Skeletal muscle satellite cell (primary cell): ENCODE measurements around the gene MAPK11.

ENCODE experiments used
- H3K27me3 ChIP-seq: 2 replicates; pipeline ENCODE4 v1.7.0; 2013; ENCODE audit warnings: low read length; ENCODE audit not compliant: control insufficient read depth, insufficient read depth
- H3K36me3 ChIP-seq: 2 replicates; pipeline ENCODE4 v1.7.0; 2013; ENCODE audit warnings: mild to moderate bottlenecking, control low read depth, low read length; ENCODE audit not compliant: insufficient read depth
- H3K4me1 ChIP-seq: 2 replicates; pipeline ENCODE4 v1.7.0; 2013; ENCODE audit warnings: low read length; ENCODE audit not compliant: control insufficient read depth, insufficient read depth
- H3K4me2 ChIP-seq: 2 replicates; pipeline ENCODE4 v1.7.0; 2013; ENCODE audit warnings: mild to moderate bottlenecking, low read length
- H3K4me3 ChIP-seq: 2 replicates; pipeline ENCODE4 v1.7.0; 2013; ENCODE audit warnings: low read length
- H3K9ac ChIP-seq: 2 replicates; pipeline ENCODE4 v1.7.0; 2013; ENCODE audit warnings: mild to moderate bottlenecking, low read depth, low read length, moderate library complexity
- H3K9me3 ChIP-seq: replicated peaks from 2 replicates; pipeline ENCODE4 v1.7.0; 2013; ENCODE audit warnings: mild to moderate bottlenecking, control low read depth, low read length

MAPK11 gene

GRCh38 chr22:50232481-50233151 is 37.6 kb downstream of the MAPK11 start:
- no peaks in the 10 kb centered on the region for H3K9me3 ChIP-seq
- no peak overlapping the region for H3K4me3 ChIP-seq
- H3K4me2 ChIP-seq, result no peak overlapping the region
- H3K4me1 ChIP-seq, result no peaks in the 10 kb centered on the region
- H3K9ac ChIP-seq, result no peak overlapping the region
- no peaks in the 10 kb centered on the region for H3K27me3 ChIP-seq
- H3K36me3 ChIP-seq, result peaks cover 9% of the 10 kb centered on the region

- H3K27me3 ChIP-seq, result no peaks in the 10 kb centered on the region
- peaks cover 29% of the 10 kb centered on the region for H3K36me3 ChIP-seq
- H3K9me3 ChIP-seq, result no peaks in the 10 kb centered on the region
- H3K4me1 ChIP-seq, result no peaks in the 10 kb centered on the region
- no peak overlapping the region for H3K4me2 ChIP-seq
- H3K4me3 ChIP-seq, result no peak overlapping the region
- no peak overlapping the region for H3K9ac ChIP-seq
Measured at GRCh38 chr22:50229370-50229769, 40.8 kb downstream of the MAPK11 start.

GRCh38 chr22:50228366-50228765 is 41.8 kb downstream of the MAPK11 start:
- H3K4me3 ChIP-seq, result no peak overlapping the region
- H3K9me3 ChIP-seq, result no peaks in the 10 kb centered on the region
- H3K9ac ChIP-seq, result no peak overlapping the region
- no peaks in the 10 kb centered on the region for H3K27me3 ChIP-seq
- peaks cover 37% of the 10 kb centered on the region for H3K36me3 ChIP-seq
- H3K4me1 ChIP-seq, result no peaks in the 10 kb centered on the region
- H3K4me2 ChIP-seq, result no peak overlapping the region

- Histone ChIP-seq H3K9ac (no peak overlapping the region), H3K4me1 (no peaks in the 10 kb centered on the region), H3K36me3 (peaks cover 42% of the 10 kb centered on the region), H3K27me3 (no peaks in the 10 kb centered on the region), H3K4me3 (no peak overlapping the region), H3K9me3 (no peaks in the 10 kb centered on the region), H3K4me2 (no peak overlapping the region)
Measured at GRCh38 chr22:50227579-50228215, 42.5 kb downstream of the MAPK11 start.

DNA sequence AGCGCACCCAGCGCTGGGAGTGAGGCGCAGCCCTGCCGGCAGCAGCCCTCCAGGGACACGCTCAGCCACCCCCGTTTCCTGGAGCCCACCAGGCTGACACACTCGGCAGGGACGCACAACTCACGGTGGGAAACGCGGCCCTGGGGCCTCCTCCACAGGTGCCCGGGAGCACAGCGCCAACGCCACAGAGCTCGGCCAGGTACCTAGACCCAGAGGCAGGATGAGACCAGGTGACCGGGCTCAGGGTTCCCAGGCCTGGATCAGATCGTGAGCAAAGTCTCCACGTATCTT is 43.4 kb downstream of the MAPK11 start:
- no peak overlapping the region for H3K4me3 ChIP-seq
- no peaks in the 10 kb centered on the region for H3K9me3 ChIP-seq
- no peak overlapping the region for H3K4me2 ChIP-seq
- H3K4me1 ChIP-seq, result no peaks in the 10 kb centered on the region
- H3K9ac ChIP-seq, result no peak overlapping the region
- no peaks in the 10 kb centered on the region for H3K27me3 ChIP-seq
- peaks cover 46% of the 10 kb centered on the region for H3K36me3 ChIP-seq

- Histone ChIP-seq H3K9me3 (no peaks in the 10 kb centered on the region), H3K4me2 (no peak overlapping the region), H3K36me3 (peaks cover 50% of the 10 kb centered on the region), H3K4me3 (no peak overlapping the region), H3K4me1 (no peaks in the 10 kb centered on the region), H3K27me3 (no peaks in the 10 kb centered on the region), H3K9ac (no peak overlapping the region)
Measured at GRCh38 chr22:50226063-50226874, 43.9 kb downstream of the MAPK11 start.

GRCh38 chr22:50225200-50225969 is 44.8 kb downstream of the MAPK11 start:
- Histone ChIP-seq H3K36me3 (peaks cover 59% of the 10 kb centered on the region), H3K4me3 (no peak overlapping the region)

DNA sequence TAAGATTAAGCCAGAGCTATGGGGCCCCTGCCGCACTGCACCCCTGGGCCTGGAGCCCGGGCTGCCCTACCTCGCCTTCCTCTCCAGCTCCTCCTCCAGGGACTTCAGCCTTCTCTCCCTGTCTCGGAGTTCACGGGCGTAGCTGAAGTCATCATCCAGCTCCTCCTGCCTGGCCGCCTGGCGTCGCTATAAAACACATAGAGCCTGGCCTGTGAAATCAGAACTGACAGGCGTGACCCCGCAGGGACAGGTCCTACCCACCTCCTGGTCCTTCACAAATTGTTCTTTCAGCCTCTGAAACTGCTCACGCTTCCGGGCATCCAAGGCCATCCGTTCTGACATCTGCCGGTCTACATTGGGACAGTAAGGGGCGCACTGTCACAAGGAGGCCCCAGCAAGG is 46.1 kb downstream of the MAPK11 start:
- Histone ChIP-seq H3K36me3 (peaks cover 65% of the 10 kb centered on the region), H3K27me3 (no peaks in the 10 kb centered on the region), H3K4me1 (peaks cover 3% of the 10 kb centered on the region), H3K9me3 (no peaks in the 10 kb centered on the region), H3K4me3 (no peak overlapping the region), H3K4me2 (no peak overlapping the region), H3K9ac (no peak overlapping the region)

More at GRCh38 chr22:50225200-50225969, 44.8 kb downstream of the MAPK11 start:
- Histone ChIP-seq H3K9me3 (no peaks in the 10 kb centered on the region), H3K4me2 (no peak overlapping the region), H3K4me1 (no peaks in the 10 kb centered on the region), H3K9ac (no peak overlapping the region), H3K27me3 (no peaks in the 10 kb centered on the region)

DNA sequence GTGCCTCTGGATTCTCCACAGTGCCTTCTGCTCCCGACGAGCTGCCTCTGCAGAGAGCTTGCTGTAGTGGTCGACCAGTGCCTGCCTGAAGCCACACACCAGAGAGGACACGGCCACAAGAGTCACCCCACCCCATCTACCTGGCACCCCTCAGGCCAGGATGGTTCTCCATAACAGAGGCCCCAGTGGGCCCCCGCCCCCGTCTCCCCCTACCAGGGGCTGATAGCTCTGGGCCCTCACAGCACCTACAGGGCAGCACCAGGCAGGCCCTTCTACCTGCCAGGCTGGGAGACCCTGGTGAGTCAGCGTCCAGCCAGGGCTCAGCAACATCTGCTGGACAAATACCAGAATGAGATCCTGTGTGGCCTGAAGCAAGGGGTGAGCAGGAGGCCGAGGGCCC is 47.7 kb downstream of the MAPK11 start:
- H3K27me3 ChIP-seq, result no peaks in the 10 kb centered on the region
- peaks cover 3% of the 10 kb centered on the region for H3K4me1 ChIP-seq

DNA sequence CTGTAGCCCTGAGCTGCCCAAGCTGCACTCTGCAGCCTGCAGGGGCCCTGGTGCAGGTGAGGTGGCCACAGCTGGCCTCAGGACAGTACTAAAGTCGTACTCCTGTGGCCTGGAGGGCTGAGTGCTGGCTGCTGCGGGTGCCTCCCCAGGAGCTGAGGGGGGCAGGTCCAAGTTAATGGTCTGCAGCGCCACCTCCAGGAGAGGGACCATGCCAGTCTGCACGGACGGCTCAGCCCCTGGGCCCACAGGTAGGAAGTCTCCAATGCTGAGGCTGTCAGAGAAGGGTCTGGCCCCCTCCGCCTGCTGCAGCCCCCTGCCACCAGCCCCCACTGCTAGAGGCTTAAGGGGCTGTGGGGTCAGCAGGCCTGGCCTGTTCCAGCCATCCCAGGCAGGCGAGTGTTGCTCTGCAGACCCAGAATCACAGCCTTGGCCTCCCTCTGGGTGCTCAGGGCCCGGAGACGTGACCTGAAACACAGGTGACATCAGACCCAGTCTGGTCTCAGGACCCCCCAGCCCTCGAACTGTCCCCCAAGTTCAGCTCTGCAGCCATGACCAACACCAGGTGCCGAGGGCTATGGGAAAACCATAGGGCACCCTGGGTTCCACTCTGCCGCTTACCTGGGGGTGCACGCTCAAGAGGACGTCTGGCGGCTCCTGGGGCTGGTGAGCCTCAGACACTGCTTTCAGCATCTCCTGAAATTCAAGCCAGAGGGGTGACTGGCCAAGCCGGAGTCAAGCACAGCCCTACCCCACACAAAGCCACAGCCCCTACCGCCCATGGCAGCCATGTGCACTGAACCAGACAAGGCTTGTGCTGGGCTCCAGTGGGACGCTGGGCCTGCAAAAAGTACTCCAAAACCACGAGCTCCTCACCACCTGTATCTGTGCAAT is 48.5 kb downstream of the MAPK11 start:
- Histone ChIP-seq H3K27me3 (no peaks in the 10 kb centered on the region), H3K36me3 (peaks cover 81% of the 10 kb centered on the region), H3K9ac (no peak overlapping the region), H3K4me3 (no peak overlapping the region), H3K4me1 (peaks cover 3% of the 10 kb centered on the region), H3K9me3 (no peaks in the 10 kb centered on the region), H3K4me2 (no peak overlapping the region)

More for the DNA sequence above, 47.7 kb downstream of the MAPK11 start:
- Histone ChIP-seq H3K4me3 (no peak overlapping the region), H3K9ac (no peak overlapping the region), H3K36me3 (peaks cover 77% of the 10 kb centered on the region), H3K9me3 (no peaks in the 10 kb centered on the region), H3K4me2 (no peak overlapping the region)
